Breast epithelium (tissue), 3 donors: ENCODE data around the gene ZBTB44.

Experiments
- POLR2A ChIP-seq: fragments of 450-650 bp; IDR thresholded peaks from one replicate; pipeline ENCODE4 v1.6.1; 2016; ENCODE audit warnings: antibody characterized with exemption, mild to moderate bottlenecking, moderate library complexity
- TF ChIP-seq, protein P1 (sequence below), 3 donors: fragments of 450-650 bp; IDR thresholded peaks; one replicate each; pipeline ENCODE4 v1.5.1; 2016 to 2017; ENCODE audit warnings: antibody characterized with exemption in 3 of 3, mild to moderate bottlenecking in 3 of 3, moderate library complexity in 3 of 3

DNA sequence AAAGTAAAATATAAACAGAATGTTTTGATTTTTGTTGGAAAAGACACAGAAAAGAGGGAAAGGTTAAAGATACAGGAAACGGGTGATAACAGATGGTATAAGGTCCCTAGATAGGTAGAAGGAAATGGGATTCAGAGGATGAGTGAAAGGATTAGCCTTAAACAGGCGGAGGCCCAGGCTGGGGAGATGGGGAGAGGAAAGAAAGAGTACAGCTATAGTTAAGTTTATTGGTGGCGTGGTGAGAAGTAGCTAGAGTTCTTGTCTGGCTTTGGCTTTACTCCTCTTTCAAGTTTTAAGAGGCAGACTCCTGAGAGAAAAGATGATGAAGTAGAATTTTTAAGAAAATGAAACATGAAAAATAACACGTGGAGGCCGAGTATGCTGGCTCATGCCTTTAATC is 13.7 kb downstream of the ZBTB44 start:
- no peak for TF ChIP-seq POLR2A
- TF ChIP-seq, protein P1, sequence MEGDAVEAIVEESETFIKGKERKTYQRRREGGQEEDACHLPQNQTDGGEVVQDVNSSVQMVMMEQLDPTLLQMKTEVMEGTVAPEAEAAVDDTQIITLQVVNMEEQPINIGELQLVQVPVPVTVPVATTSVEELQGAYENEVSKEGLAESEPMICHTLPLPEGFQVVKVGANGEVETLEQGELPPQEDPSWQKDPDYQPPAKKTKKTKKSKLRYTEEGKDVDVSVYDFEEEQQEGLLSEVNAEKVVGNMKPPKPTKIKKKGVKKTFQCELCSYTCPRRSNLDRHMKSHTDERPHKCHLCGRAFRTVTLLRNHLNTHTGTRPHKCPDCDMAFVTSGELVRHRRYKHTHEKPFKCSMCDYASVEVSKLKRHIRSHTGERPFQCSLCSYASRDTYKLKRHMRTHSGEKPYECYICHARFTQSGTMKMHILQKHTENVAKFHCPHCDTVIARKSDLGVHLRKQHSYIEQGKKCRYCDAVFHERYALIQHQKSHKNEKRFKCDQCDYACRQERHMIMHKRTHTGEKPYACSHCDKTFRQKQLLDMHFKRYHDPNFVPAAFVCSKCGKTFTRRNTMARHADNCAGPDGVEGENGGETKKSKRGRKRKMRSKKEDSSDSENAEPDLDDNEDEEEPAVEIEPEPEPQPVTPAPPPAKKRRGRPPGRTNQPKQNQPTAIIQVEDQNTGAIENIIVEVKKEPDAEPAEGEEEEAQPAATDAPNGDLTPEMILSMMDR (IDR thresholded peaks at IDR 0.05), result no peak
